Activated CD4-positive, alpha-beta T cell treated with anti-CD3 and anti-CD28 coated beads, Interleukin-2, amount 10 ng/mL, durations not matched to agents 24 days and 14 days (primary cell): ENCODE results near the gene ZNF710. TPM values are rescaled to one million over a fixed set of nuclear protein-coding genes. Genes with fewer than 3 reads are reported as not detected.

ENCODE experiments used
- DNase-seq: peaks from one replicate; pipeline ENCODE4 v3.0.0; 2022
- H3K27ac Mint-ChIP-seq: one replicate; pipeline ENCODE4 v1.8.0; 2022; ENCODE audit warnings: mild to moderate bottlenecking, mixed read lengths
- H3K27me3 Mint-ChIP-seq: one replicate; pipeline ENCODE4 v1.8.0; 2022; ENCODE audit warnings: mixed read lengths
- H3K36me3 Mint-ChIP-seq: one replicate; pipeline ENCODE4 v1.8.0; 2022; ENCODE audit warnings: low read depth, mild to moderate bottlenecking, mixed read lengths
- H3K4me1 Mint-ChIP-seq: one replicate; pipeline ENCODE4 v1.8.0; 2021; ENCODE audit warnings: mixed read lengths
- H3K4me3 Mint-ChIP-seq: one replicate; pipeline ENCODE4 v1.8.0; 2022; ENCODE audit warnings: mild to moderate bottlenecking, moderate library complexity, mixed read lengths
- H3K9me3 Mint-ChIP-seq: one replicate; pipeline ENCODE4 v1.8.0; 2021; ENCODE audit warnings: mixed read lengths
- intact Hi-C: fragments of 100-400 bp; cut with micrococcal nuclease; formaldehyde crosslinking; loops from one replicate; pipeline ENCODE4 v1.15.1; 2023
- total RNA-seq: library from RNA; stranded (reverse); gene quantifications from 2 replicates; pipeline ENCODE4 v1.2.3, GENCODE V29; 2022

Gene ZNF710
- total RNA-seq, 1 donor from 2014 or later = 28.3 TPM

DNA sequence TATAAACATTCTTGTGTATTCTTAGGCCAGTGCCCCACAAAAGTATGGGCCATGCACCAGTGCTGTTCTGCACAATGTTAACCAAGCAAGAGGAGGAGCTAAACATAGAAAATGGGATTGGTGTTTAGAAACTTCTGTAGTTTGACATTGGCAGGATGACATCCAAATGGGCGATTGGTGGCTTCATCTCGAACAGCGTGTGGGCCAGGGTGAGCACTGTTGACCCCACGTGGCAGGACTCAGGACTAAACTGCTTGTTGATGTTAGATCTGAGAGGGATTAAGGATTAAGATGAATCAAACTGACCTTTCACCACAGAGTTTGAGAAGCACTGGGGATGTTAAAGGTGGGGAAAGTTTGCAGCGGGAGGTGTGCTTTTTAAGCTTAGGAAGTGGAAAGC lies 31.9 kb downstream of the ZNF710 start:
- Mint-ChIP-seq H3K4me1 (peaks cover 58% of the 10 kb centered on the region), H3K27me3 (no peaks in the 10 kb centered on the region), H3K4me3 (peak overlapping the region; percentile 43), H3K36me3 (peaks cover 12% of the 10 kb centered on the region), H3K9me3 (peaks cover 3% of the 10 kb centered on the region), H3K27ac (peak overlapping the region; percentile 52)
- intact Hi-C loops = loop anchor here (5.0 kb wide), 1 partner anchor 39 kb away; no protein-coding TSS in a partner anchor
- DNase-seq = no peak

DNA sequence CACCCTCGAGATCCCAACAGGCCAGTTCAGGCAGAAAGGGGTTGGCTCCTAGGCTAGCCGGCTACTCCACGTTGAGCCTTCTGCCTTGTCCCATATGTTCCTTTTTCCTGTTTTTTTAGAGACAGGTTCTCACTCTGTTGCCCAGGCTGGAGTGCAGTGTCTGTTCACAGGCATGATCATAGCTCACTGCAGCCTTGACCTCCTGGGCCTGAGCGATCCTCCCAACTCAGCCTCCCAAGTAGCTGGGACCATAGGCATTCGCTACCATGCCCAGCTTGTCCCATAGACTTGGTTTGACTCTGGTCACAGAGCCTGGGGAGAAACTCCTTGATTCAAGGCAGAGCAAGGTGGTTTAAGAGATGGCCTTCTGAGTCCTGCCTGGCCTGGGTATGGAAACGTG lies 32.3 kb downstream of the ZNF710 start:
- Mint-ChIP-seq H3K4me1 (peaks cover 60% of the 10 kb centered on the region), H3K36me3 (peaks cover 8% of the 10 kb centered on the region), H3K27me3 (no peaks in the 10 kb centered on the region), H3K9me3 (peaks cover 3% of the 10 kb centered on the region), H3K27ac (peak overlapping the region; percentile 72), H3K4me3 (peak overlapping the region; percentile 41)
- intact Hi-C loops = loop anchor here (5.0 kb wide), 1 partner anchor 39 kb away; no protein-coding TSS in a partner anchor
- DNase-seq = no peak

DNA sequence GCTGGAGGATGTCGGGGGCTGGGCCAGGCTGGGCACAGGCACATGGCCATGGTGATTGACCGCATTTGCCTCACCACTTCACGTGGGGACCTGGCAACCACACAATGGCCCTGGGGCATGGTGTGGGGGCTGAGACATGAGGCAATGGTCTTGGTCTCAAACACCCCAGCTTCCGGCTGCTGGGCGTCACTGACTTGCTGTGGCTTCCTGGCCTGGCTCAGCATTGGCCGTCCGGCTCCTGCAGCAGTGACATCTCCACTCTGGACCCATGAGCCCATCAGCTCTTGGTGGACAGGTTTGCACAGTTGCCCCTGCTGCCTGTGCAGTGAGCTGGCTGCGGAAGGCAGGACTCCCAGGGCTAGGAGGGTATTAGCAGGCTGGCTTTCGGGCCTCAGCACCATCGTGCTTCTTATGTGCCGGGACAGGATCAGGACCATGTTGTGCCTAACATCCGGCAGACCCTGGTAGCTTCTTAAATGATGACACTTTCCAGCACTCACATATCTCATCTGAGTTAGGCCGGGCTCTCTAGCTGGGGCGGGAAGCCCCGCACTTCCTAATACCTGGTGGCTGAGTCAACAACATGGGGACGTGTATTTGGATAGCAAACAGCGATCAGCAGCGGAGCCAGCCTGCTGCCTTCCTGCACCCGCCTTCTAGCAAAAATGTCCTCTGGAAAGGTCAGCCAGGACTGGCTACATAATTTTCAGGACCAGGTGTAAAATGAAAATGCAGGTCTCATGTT lies 34.1 kb downstream of the ZNF710 start:
- peaks cover 68% of the 10 kb centered on the region for H3K4me1 Mint-ChIP-seq
- H3K4me3 Mint-ChIP-seq = no peak overlapping the region
- intact Hi-C loops = no loop called here
- H3K36me3 Mint-ChIP-seq = no peaks in the 10 kb centered on the region
- DNase-seq = no peak
- no peaks in the 10 kb centered on the region for H3K27me3 Mint-ChIP-seq
- H3K9me3 Mint-ChIP-seq = no peaks in the 10 kb centered on the region
- H3K27ac Mint-ChIP-seq = peak overlapping the region; percentile 72

DNA sequence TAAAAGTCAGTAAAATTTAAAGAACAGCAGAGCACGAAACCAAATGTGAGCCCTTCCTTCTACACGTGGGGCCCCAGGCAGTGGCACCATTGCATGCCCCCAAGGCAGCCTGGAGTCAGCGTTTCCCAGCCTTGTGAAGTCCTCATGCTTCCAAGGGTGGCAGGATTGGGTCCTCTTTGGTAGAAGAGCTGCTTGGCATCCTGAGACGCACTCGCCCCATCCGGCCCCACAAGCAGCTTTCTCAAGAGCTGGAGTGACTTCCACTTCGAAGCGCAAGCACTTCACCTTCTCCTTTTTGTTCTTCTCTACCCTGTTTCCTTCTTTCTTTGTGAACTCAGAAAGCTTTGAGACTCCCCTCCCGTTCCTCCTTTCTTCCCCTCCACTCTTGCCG lies 34.7 kb downstream of the ZNF710 start:
- Mint-ChIP-seq H3K36me3 (no peaks in the 10 kb centered on the region), H3K27me3 (no peaks in the 10 kb centered on the region), H3K9me3 (no peaks in the 10 kb centered on the region), H3K27ac (peak overlapping the region; percentile 70), H3K4me1 (peaks cover 70% of the 10 kb centered on the region), H3K4me3 (no peak overlapping the region)
- intact Hi-C loops = no loop called here
- DNase-seq = no peak

DNA sequence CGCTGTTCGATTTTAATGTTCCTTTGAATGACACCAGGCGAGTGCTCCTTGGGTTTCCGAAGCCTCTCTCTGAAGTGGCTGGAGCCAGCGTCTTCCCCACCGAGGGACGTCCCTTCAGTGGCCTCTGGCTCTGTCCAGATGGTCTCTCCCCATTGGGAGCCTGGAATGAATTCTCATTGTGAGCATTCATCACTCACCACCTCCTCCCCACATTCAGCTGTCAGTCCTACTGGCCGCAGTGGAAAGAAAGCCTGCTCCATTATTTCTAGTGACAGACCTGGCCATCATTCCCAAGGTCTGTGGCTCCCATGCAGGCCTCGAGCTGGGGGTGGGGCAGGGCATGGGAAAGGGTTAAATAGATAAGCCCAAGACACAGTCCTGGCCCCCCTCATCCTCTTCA lies 35.2 kb downstream of the ZNF710 start:
- Mint-ChIP-seq H3K4me3 (no peak overlapping the region), H3K36me3 (no peaks in the 10 kb centered on the region), H3K27ac (peak overlapping the region; percentile 79), H3K4me1 (peaks cover 69% of the 10 kb centered on the region), H3K27me3 (no peaks in the 10 kb centered on the region), H3K9me3 (no peaks in the 10 kb centered on the region)
- intact Hi-C loops = no loop called here
- no peak for DNase-seq

DNA sequence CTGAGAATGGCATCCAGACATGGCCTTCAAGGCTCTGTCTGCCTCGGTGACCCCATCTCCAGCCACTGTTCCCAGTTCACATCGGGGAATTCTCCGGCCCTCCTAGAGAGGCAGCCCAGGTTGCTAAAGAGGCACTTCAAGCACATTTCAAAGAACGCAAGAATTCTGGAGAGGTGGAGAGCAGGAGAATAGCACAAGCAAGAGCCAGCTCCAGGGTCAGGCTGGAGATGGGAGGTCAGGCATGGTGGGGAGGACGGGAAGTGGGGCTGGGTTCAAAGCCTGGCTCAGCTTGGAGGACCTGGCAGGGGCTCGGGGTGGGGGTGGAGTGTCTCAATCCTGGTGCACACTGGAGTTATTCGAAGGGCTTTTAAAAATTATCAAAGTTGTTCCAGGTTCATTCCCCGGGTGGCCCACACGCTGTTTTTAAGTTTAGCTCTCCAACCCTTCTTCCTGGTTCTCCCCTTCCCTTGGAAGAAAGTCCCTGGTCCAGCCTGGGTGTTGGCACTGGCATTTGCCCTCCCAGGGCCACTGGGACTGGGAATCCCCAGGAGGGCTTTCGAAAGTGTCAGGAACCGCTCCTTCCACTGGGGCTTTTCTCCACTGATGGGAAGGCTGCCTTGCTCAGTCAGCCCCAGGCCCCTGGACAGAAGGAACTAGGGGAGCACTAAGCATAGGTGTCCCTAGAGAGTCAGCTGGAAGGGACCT lies 35.8 kb downstream of the ZNF710 start:
- no peaks in the 10 kb centered on the region for H3K27me3 Mint-ChIP-seq
- intact Hi-C loops = no loop called here
- H3K4me3 Mint-ChIP-seq = no peak overlapping the region
- no peaks in the 10 kb centered on the region for H3K9me3 Mint-ChIP-seq
- no peak for DNase-seq
- H3K36me3 Mint-ChIP-seq = no peaks in the 10 kb centered on the region
- H3K27ac Mint-ChIP-seq = peak overlapping the region; percentile 79
- H3K4me1 Mint-ChIP-seq = peaks cover 68% of the 10 kb centered on the region

DNA sequence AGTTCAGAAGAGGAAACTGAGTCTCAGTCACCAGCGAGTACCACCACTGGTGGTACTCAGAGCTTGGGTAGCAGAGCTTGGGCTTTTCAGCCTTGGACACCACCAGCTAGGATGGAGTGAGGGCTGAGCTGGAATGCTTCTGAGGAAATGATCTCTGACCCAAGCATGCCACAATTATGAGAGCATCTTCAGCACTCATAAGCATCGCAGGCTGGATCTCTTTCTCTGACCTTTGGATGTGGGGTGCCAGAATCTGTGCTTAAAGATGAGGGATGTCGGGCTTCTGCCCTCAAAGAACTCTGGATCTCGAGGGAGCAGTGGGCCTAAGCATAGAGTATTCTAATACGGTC lies 36.4 kb downstream of the ZNF710 start:
- Mint-ChIP-seq H3K4me3 (peak overlapping the region; percentile 48), H3K9me3 (no peaks in the 10 kb centered on the region), H3K36me3 (no peaks in the 10 kb centered on the region), H3K4me1 (peaks cover 68% of the 10 kb centered on the region), H3K27me3 (no peaks in the 10 kb centered on the region), H3K27ac (peak overlapping the region; percentile 79)
- intact Hi-C loops = no loop called here
- no peak for DNase-seq

DNA sequence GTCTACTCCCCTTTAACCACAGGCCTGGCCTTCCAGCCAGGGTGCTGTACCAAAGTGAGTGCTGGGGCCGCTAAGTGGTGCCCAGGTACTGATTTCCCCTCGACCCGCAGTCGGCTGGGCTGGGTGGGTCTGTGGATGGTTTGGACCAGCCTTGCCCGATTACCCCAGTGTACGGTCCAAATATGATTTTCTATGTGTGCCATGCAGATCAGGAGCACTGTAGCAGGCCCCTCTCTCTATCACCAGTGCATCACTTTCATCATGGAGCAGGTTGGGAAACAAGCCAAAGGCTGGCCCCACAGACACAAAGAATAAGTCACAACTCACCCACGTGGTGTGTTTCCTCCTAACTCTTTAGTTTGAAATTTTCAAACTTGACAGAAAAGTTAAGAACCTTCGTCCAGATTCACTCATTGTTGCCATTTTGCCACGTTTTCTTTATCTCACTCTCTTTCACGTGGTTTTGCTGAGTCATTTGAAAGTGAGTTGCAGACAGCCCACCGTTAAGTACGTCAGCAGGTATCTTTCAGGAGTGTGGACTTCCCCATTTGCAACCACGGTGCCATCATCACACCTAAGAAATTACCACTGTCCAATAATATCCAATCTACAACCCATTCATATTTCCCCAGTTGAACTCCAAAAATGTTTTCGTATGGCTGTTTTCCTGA lies 37.0 kb downstream of the ZNF710 start:
- H3K4me3 Mint-ChIP-seq = peak overlapping the region; percentile 48
- intact Hi-C loops = loop anchor here (1.0 to 2.0 kb wide), 3 partner anchors 21 to 37 kb away; partner anchors contain the start of gene ZNF710
- H3K9me3 Mint-ChIP-seq = no peaks in the 10 kb centered on the region
- H3K4me1 Mint-ChIP-seq = peaks cover 65% of the 10 kb centered on the region
- H3K27me3 Mint-ChIP-seq = no peaks in the 10 kb centered on the region
- H3K36me3 Mint-ChIP-seq = no peaks in the 10 kb centered on the region
- DNase-seq = peak; percentile 80
- H3K27ac Mint-ChIP-seq = peak overlapping the region; percentile 79

DNA sequence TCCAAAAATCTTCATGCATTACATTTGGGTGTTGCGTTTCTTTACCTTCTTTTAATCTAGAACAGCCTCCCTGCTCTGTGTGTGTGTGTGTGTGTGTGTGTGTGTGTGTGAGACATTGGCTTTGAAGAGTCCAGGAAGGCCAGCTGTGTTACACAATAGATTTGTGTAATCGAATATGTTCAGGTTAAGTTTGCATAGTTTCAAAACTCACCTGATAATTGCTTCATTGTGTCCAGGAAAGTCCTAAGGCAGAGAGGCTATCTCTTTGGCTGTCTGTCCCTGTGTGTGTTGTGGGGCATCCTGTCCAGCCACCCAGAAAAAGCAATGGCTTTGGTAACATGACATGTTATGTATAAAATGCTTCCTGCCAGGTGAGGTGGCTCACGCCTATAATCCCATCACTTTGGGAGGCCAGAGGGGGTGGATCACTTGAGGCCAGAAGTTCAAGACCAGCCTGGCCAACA lies 37.5 kb downstream of the ZNF710 start:
- Mint-ChIP-seq H3K4me1 (peaks cover 59% of the 10 kb centered on the region), H3K4me3 (peak overlapping the region; percentile 48), H3K27me3 (no peaks in the 10 kb centered on the region), H3K9me3 (no peaks in the 10 kb centered on the region), H3K27ac (peak overlapping the region; percentile 79), H3K36me3 (no peaks in the 10 kb centered on the region)
- DNase-seq = no peak
- intact Hi-C loops = loop anchor here (1.0 to 2.0 kb wide), 3 partner anchors 21 to 38 kb away; partner anchors contain the start of gene ZNF710

DNA sequence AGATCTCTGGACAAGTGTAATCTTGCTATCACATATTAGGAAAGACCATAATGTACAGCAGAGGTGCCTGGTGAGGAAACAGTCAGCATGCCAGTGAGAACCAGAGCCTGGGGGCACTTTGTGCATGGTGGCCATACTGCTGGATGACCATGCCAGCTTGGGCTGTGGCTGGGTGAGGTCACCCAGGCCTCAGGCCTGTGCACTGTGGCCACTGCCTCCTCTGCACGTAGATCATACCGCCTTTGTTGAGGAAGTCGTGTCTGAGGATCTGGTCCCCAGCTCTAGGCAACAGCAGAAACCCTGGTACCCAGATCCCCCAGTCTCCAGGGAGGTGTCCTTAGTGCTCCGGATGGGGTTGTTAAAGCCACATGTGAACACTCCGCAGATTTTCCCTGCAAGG lies 38.9 kb downstream of the ZNF710 start:
- Mint-ChIP-seq H3K4me1 (peaks cover 50% of the 10 kb centered on the region), H3K27ac (no peak overlapping the region), H3K4me3 (no peak overlapping the region), H3K36me3 (no peaks in the 10 kb centered on the region), H3K27me3 (no peaks in the 10 kb centered on the region), H3K9me3 (no peaks in the 10 kb centered on the region)
- no peak for DNase-seq
- intact Hi-C loops = loop anchor here (2.0 kb wide), 1 partner anchor 39 kb away; the partner anchor contains the start of gene ZNF710

DNA sequence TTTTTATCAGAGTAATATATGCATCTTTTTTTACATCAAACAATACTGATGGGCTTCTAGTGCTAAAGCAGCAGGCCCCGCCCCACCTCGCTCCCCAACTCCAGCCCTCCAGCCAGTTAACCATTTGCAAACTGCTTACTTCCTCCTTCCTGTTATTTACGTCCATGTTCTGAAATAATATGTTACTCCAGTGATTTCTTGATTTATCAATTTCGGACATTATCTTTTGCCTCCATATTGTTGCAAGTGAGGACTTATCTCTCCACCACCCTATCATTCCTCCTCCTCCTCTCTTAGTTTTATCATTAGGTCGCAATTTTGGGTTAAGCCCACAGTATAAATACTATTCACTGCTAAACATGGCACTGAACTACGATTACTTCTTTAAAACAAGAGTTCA lies 39.5 kb downstream of the ZNF710 start:
- Mint-ChIP-seq H3K27ac (no peak overlapping the region), H3K9me3 (no peaks in the 10 kb centered on the region), H3K27me3 (no peaks in the 10 kb centered on the region), H3K4me1 (peaks cover 48% of the 10 kb centered on the region), H3K36me3 (no peaks in the 10 kb centered on the region), H3K4me3 (no peak overlapping the region)
- intact Hi-C loops = no loop called here
- DNase-seq = no peak

DNA sequence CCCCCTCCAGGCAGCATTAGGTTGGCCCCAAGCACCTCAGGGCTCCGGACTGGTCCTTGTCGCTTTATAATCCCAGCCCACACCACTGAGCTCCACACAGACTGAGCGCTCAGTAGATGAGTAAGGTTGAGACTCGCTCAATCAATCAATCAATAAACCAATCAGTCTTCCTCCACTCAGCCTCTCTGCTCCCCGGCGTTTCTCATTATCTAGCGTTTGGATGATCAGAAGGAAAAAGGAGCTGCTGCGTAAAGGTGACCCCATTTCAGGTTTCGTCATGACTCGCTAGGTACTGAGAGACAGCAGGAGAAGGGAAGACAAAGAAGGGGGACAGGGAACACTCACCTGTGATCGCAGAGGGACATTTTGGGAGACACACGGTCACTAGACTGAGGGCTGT lies 41.2 kb downstream of the ZNF710 start:
- Mint-ChIP-seq H3K4me1 (peaks cover 42% of the 10 kb centered on the region), H3K27me3 (no peaks in the 10 kb centered on the region), H3K27ac (no peak overlapping the region), H3K4me3 (no peak overlapping the region), H3K36me3 (no peaks in the 10 kb centered on the region), H3K9me3 (no peaks in the 10 kb centered on the region)
- intact Hi-C loops = no loop called here
- DNase-seq = no peak

DNA sequence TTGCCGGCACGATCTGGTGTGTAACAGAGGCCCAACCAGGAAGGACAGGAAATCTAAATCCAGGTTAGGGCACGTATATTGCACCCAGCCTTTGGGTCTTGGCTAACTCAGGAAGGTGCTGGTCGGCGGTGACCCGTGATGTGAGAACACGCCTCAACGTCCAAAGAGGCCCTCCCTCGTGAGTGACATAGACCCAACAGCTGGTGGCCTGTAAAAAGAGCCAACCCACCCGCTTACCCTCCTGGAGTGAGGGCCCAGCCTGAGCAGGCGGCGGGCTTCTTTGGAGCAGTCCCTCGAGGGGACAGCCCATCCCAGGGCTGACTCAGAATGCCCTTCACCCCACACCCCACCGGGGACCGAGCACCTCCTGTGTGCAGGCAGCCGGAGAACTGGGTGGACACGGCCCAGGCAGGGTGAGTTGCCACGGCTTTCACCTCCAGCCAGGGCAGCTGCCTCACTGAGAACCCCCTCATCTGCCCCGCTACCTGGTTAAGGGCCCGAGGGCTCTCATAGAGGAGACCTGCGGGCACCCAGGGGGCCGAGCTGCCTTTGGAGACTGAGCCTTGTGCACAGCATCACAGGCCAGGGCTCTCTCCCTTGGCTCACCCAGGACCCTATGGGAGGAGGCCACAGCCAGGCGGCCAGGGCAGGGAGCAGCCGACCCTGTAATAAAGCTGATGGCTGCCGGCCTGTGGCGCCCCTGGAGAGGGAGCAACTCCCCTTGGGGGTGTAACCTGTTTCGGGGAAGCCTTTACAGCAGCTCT lies 41.8 kb downstream of the ZNF710 start:
- DNase-seq = no peak
- intact Hi-C loops = no loop called here
- no peaks in the 10 kb centered on the region for H3K9me3 Mint-ChIP-seq
- H3K4me3 Mint-ChIP-seq = no peak overlapping the region
- peaks cover 37% of the 10 kb centered on the region for H3K4me1 Mint-ChIP-seq
- no peaks in the 10 kb centered on the region for H3K27me3 Mint-ChIP-seq
- H3K27ac Mint-ChIP-seq = no peak overlapping the region
- no peaks in the 10 kb centered on the region for H3K36me3 Mint-ChIP-seq
